PFSK-1 (cell line): ENCODE data around the gene PDF.

ENCODE experiments used
- FOXP2 ChIP-seq: optimal IDR thresholded peaks from 2 replicates; pipeline ENCODE3; 2011; ENCODE audit warnings: borderline replicate concordance, control low read depth, inconsistent platforms; ENCODE audit not compliant: insufficient read depth; ENCODE audit errors: extremely low read length, extremely low read depth
- POLR2AphosphoS5 ChIP-seq: IDR thresholded peaks from 2 replicates; pipeline ENCODE4 v1.6.1; 2012; ENCODE audit warnings: low read depth, mild to moderate bottlenecking, control low read depth, low read length, moderate library complexity
- SIN3A ChIP-seq: IDR thresholded peaks from 2 replicates; pipeline ENCODE4 v1.6.1; 2012; ENCODE audit warnings: mild to moderate bottlenecking, low read length, moderate library complexity, borderline replicate concordance; ENCODE audit not compliant: insufficient read depth

- TF ChIP-seq SIN3A, result no peak
- no peak; the same call in 1 of the 2 replicates for TF ChIP-seq POLR2AphosphoS5
- TF ChIP-seq FOXP2, result no peak
Measured at GRCh38 chr16:69323415-69323814, 7.0 kb downstream of the PDF start.
